Liver (tissue), 9 donors: ENCODE data around the gene AHRR. TPM values are rescaled to one million over a fixed set of nuclear protein-coding genes. Genes with fewer than 3 reads are reported as not detected.

Source experiments
- DNase-seq: peaks from one replicate; pipeline ENCODE4 v3.0.0-alpha.2; 2017; ENCODE audit warnings: low spot score
- H3K27ac ChIP-seq, 2 donors: one replicate each; pipeline ENCODE4 v1.7.0; 2013; ENCODE audit warnings: inconsistent platforms in 2 of 2, low read length in 2 of 2, control low read depth in 1 of 2, low read depth in 1 of 2, mild to moderate bottlenecking in 1 of 2
- H3K27me3 ChIP-seq, 4 donors: one replicate each; pipeline versions ENCODE4 v1.6.1 to v1.7.0; 2013; ENCODE audit warnings: low read length in 3 of 4, inconsistent platforms in 1 of 4, mild to moderate bottlenecking in 1 of 4, moderate library complexity in 1 of 4; ENCODE audit not compliant: control insufficient read depth in 4 of 4, insufficient read depth in 4 of 4
- H3K36me3 ChIP-seq, 4 donors: one replicate each; pipeline versions ENCODE4 v1.6.1 to v1.7.0; 2013; ENCODE audit warnings: low read length in 3 of 4, mild to moderate bottlenecking in 3 of 4, low read depth in 1 of 4, moderate library complexity in 1 of 4; ENCODE audit not compliant: control insufficient read depth in 4 of 4, insufficient read depth in 3 of 4
- H3K4me1 ChIP-seq, 4 donors: one replicate each; pipeline versions ENCODE4 v1.6.1 to v1.7.0; 2013; ENCODE audit warnings: low read length in 3 of 4, mild to moderate bottlenecking in 3 of 4, moderate library complexity in 1 of 4; ENCODE audit not compliant: control insufficient read depth in 4 of 4, insufficient read depth in 4 of 4
- H3K4me3 ChIP-seq, 3 donors: one replicate each; pipeline versions ENCODE4 v1.6.1 to v1.7.0; 2013; ENCODE audit warnings: low read length in 3 of 3, control low read depth in 1 of 3, low read depth in 1 of 3, mild to moderate bottlenecking in 1 of 3
- H3K9ac ChIP-seq, 2 donors: one replicate each; pipeline ENCODE4 v1.7.0; 2013; ENCODE audit warnings: low read length in 2 of 2, mild to moderate bottlenecking in 2 of 2, moderate library complexity in 2 of 2, control low read depth in 1 of 2, low read depth in 1 of 2
- H3K9me3 ChIP-seq, 4 donors: one replicate each; pipeline versions ENCODE4 v1.6.1 to v1.7.0; 2013; ENCODE audit warnings: low read length in 3 of 4; ENCODE audit not compliant: control insufficient read depth in 4 of 4
- ATF3 ChIP-seq: IDR thresholded peaks from 2 replicates; pipeline ENCODE4 v1.6.1; 2016; ENCODE audit warnings: antibody characterized with exemption
- FOXA1 ChIP-seq: IDR thresholded peaks from 2 replicates; pipeline ENCODE4 v1.6.1; 2016; ENCODE audit warnings: antibody characterized with exemption
- FOXA2 ChIP-seq: IDR thresholded peaks from 2 replicates; pipeline ENCODE4 v1.6.1; 2016; ENCODE audit warnings: antibody characterized with exemption
- HNF4A ChIP-seq, 2 donors: conservative IDR thresholded peaks; 2 replicates each; pipeline ENCODE4 v1.6.1; 2016; ENCODE audit warnings: antibody characterized with exemption in 2 of 2, mild to moderate bottlenecking in 2 of 2
- HNF4G ChIP-seq: IDR thresholded peaks from 2 replicates; pipeline ENCODE4 v1.6.1; 2016; ENCODE audit warnings: antibody characterized with exemption
- JUND ChIP-seq, 2 donors: IDR thresholded peaks; 2 replicates each; pipeline ENCODE4 v1.6.1; 2016; ENCODE audit warnings: antibody characterized with exemption in 2 of 2
- NR2F2 ChIP-seq: IDR thresholded peaks from 2 replicates; pipeline ENCODE4 v1.6.1; 2016; ENCODE audit warnings: antibody characterized with exemption
- RAD21 ChIP-seq, 2 donors: IDR thresholded peaks; 2 replicates each; pipeline ENCODE4 v1.6.1; 2016; ENCODE audit warnings: antibody characterized with exemption in 2 of 2, mild to moderate bottlenecking in 2 of 2
- REST ChIP-seq: IDR thresholded peaks from 2 replicates; pipeline ENCODE4 v1.6.1; 2016; ENCODE audit warnings: antibody characterized with exemption, mild to moderate bottlenecking
- RXRA ChIP-seq, 2 donors: IDR thresholded peaks; 2 replicates each; pipeline ENCODE4 v1.6.1; 2017 to 2018; ENCODE audit warnings: antibody characterized with exemption in 2 of 2, mild to moderate bottlenecking in 1 of 2
- SP1 ChIP-seq: IDR thresholded peaks from 2 replicates; pipeline ENCODE4 v1.6.1; 2018; ENCODE audit warnings: antibody characterized with exemption, mild to moderate bottlenecking
- TAF1 ChIP-seq: conservative IDR thresholded peaks from 2 replicates; pipeline ENCODE4 v1.6.1; 2016; ENCODE audit warnings: antibody characterized with exemption, mild to moderate bottlenecking
- YY1 ChIP-seq: IDR thresholded peaks from 2 replicates; pipeline ENCODE4 v1.6.1; 2016; ENCODE audit warnings: antibody characterized with exemption, mild to moderate bottlenecking
- WGBS: extraction: QIAGEN DNeasy Blood & Tissue Kit; methylation state at CpG from one replicate; pipeline ENCODE4 v1.1.7; 2013; 5-methylcytosine and 5-hydroxymethylcytosine counted together
- polyA plus RNA-seq, 2 donors: library from polyadenylated mRNA; stranded (reverse) in 1 of 2; unstranded in 1 of 2; fragments of 200-250 nt in 1 of 2; fragments of >200 nt in 1 of 2; fragmentation: Nextera tagmentation in 1 of 2; extraction: Ambion mirVana in 1 of 2; gene quantifications; one replicate each; pipeline versions ENCODE4 v1.2.1 to v1.2.3, GENCODE V29; 2013 to 2015
- total RNA-seq, 2 donors: library from RNA; depleted of rRNA; stranded (reverse); fragments of >200 nt; gene quantifications; one replicate each; pipeline ENCODE4 v1.2.3, GENCODE V29; 2014
- TF ChIP-seq, protein P1 (sequence below): IDR thresholded peaks from 2 replicates; pipeline ENCODE4 v1.6.1; 2016; ENCODE audit warnings: antibody characterized with exemption
- TF ChIP-seq, protein P2 (sequence below): fragments of 150-350 bp; IDR thresholded peaks from 2 replicates; pipeline ENCODE4 v1.5.1; 2017; ENCODE audit warnings: improper control_type of control experiment, low read depth, low read length; ENCODE audit not compliant: missing input control
- TF ChIP-seq, protein P3 (sequence below): IDR thresholded peaks from 2 replicates; pipeline ENCODE4 v1.6.1; 2016; ENCODE audit warnings: antibody characterized with exemption
- donor health status: healthy.
- donor health status: healthy.
- donor health status: healthy.
- donor health status: healthy.
- donor health status: healthy.

The AHRR gene
- total and polyA plus RNA-seq, 4 donors, result 0.15 to 0.47 (median 0.24) TPM

DNA sequence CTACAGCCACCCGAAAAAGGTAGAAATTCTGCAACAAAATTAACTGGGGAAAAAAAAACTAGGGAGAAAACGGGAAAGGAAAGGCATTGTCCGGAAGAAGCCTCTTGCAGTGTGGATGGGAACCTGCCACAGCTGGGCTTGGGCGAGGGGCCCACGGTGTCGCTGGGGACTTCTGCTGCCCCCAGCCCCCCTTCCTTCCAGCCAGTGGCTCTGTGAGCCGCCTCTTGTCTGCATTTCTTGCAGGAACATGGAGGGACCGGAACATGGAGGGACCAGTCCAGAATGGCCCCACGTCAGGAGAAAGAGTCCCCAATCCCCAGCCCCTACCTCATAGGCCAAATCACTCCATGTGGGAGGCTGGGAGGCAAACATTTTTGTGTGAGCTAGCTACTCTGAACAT lies 84.5 kb downstream of the AHRR start:
- Histone ChIP-seq H3K27ac (no peak overlapping the region), H3K36me3 (no peaks in the 10 kb centered on the region), H3K4me1 (no peaks in the 10 kb centered on the region), H3K9me3 (no peaks in the 10 kb centered on the region), H3K27me3 (no peaks in the 10 kb centered on the region), H3K4me3 (no peak overlapping the region), H3K9ac (no peak overlapping the region)
- 78% methylated on average over 9 of the region's 9 CpGs for WGBS
- TF ChIP-seq, protein P1, sequence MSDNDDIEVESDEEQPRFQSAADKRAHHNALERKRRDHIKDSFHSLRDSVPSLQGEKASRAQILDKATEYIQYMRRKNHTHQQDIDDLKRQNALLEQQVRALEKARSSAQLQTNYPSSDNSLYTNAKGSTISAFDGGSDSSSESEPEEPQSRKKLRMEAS, result no peak
- DNase-seq, result no peak

DNA sequence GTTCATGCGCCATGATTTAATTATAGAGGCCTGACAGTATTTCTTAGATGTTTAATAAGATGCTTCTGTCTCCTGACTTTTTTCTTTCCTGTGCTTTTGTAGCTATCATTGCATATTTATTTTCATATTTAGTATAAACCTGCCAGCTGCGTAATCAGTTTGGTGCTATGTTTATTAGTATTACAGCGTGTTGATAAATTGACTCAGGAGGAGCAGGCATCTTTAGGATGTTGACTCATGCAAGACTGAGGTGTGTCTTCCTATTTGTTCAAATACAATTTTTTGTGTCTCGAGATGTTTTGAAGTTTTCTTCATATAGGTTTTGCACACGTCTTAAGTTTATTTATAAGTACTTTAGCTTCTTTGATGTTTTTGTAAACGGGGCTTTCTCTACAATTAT lies 85.5 kb downstream of the AHRR start:
- H3K27me3 ChIP-seq, result peaks cover 0 to 3% (median 0%) of the 10 kb centered on the region in 4 donors
- no peak overlapping the region for H3K27ac ChIP-seq
- WGBS, result 73% methylated on average over 6 of the region's 6 CpGs
- H3K9me3 ChIP-seq, result no peaks in the 10 kb centered on the region
- DNase-seq, result no peak
- no peak overlapping the region for H3K9ac ChIP-seq
- TF ChIP-seq HNF4G (no peak), YY1 (no peak), TAF1 (no peak), FOXA2 (no peak), HNF4A (conservative IDR thresholded peaks at IDR 0.05) (no peak), FOXA1 (no peak), RAD21 (IDR thresholded peaks at IDR 0.05) (no peak), SP1 (no peak), REST (no peak)
- no peaks in the 10 kb centered on the region for H3K36me3 ChIP-seq
- H3K4me1 ChIP-seq, result no peaks in the 10 kb centered on the region
- no peak overlapping the region for H3K4me3 ChIP-seq

DNA sequence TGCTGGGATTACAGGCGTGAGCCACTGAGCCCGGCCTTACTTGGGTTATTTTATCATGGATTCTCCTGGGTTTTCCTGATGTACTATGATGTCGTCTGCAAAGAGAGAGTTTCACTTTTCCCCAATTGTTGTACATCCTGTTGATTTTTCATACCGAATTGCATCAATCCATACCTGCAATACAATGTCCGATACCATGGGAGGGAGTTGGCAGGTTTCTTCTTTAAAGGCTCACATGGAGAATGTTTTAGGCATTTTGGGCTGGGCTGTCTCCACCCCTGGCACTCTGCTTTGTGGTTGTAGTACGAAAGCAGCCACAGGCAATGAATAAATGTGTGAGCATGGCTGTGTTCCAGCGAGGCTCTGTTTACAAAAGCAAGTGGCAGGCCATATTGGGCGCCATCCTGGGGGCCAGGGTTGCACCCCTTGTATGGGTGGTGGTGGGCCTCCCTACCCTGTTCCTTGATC lies 86.3 kb downstream of the AHRR start:
- Histone ChIP-seq H3K4me1 (no peaks in the 10 kb centered on the region), H3K27ac (no peak overlapping the region), H3K4me3 (no peak overlapping the region), H3K9ac (no peak overlapping the region), H3K36me3 (no peaks in the 10 kb centered on the region), H3K9me3 (no peaks in the 10 kb centered on the region), H3K27me3 (peaks cover 0 to 3% (median 0%) of the 10 kb centered on the region in 4 donors)
- DNase-seq, result no peak
- TF ChIP-seq RXRA (IDR thresholded peaks at IDR 0.05) (no peak), HNF4G (no peak), REST (no peak), RAD21 (IDR thresholded peaks at IDR 0.05) (no peak), JUND (IDR thresholded peaks at IDR 0.05) (no peak), FOXA2 (no peak), NR2F2 (no peak), ATF3 (no peak), HNF4A (conservative IDR thresholded peaks at IDR 0.05) (no peak)
- TF ChIP-seq, protein P2, sequence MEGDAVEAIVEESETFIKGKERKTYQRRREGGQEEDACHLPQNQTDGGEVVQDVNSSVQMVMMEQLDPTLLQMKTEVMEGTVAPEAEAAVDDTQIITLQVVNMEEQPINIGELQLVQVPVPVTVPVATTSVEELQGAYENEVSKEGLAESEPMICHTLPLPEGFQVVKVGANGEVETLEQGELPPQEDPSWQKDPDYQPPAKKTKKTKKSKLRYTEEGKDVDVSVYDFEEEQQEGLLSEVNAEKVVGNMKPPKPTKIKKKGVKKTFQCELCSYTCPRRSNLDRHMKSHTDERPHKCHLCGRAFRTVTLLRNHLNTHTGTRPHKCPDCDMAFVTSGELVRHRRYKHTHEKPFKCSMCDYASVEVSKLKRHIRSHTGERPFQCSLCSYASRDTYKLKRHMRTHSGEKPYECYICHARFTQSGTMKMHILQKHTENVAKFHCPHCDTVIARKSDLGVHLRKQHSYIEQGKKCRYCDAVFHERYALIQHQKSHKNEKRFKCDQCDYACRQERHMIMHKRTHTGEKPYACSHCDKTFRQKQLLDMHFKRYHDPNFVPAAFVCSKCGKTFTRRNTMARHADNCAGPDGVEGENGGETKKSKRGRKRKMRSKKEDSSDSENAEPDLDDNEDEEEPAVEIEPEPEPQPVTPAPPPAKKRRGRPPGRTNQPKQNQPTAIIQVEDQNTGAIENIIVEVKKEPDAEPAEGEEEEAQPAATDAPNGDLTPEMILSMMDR, result no peak
- TF ChIP-seq, protein P1, result no peak
- TF ChIP-seq, protein P3, sequence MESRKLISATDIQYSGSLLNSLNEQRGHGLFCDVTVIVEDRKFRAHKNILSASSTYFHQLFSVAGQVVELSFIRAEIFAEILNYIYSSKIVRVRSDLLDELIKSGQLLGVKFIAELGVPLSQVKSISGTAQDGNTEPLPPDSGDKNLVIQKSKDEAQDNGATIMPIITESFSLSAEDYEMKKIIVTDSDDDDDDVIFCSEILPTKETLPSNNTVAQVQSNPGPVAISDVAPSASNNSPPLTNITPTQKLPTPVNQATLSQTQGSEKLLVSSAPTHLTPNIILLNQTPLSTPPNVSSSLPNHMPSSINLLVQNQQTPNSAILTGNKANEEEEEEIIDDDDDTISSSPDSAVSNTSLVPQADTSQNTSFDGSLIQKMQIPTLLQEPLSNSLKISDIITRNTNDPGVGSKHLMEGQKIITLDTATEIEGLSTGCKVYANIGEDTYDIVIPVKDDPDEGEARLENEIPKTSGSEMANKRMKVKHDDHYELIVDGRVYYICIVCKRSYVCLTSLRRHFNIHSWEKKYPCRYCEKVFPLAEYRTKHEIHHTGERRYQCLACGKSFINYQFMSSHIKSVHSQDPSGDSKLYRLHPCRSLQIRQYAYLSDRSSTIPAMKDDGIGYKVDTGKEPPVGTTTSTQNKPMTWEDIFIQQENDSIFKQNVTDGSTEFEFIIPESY, result no peak
- 69% methylated on average over 8 of the region's 8 CpGs for WGBS
